CD14-positive monocyte (primary cell): ENCODE results near the gene UBE2J2. TPM values are rescaled to one million over a fixed set of nuclear protein-coding genes. Genes with fewer than 3 reads are reported as not detected.

ENCODE experiments used
- DNase-seq, 3 donors: peaks; one replicate each; pipeline ENCODE4 v3.0.0-alpha.2; 2011 to 2022
- H2AFZ ChIP-seq: 2 replicates; pipeline ENCODE4 v1.6.0; 2012; ENCODE audit warnings: mild to moderate bottlenecking, low read depth, low read length, inconsistent platforms; ENCODE audit not compliant: insufficient read depth, poor library complexity, severe bottlenecking
- H3K27ac ChIP-seq, 2 donors: 1 replicate in 1 of 2; 2 replicates in 1 of 2; pipeline ENCODE4 v1.5.1; 2012 to 2013; ENCODE audit warnings: low read length in 2 of 2, control low read depth in 1 of 2, inconsistent platforms in 1 of 2, low read depth in 1 of 2, mild to moderate bottlenecking in 1 of 2
- H3K27me3 ChIP-seq, 2 donors: one replicate each; pipeline versions ENCODE4 v1.6.0 to v1.6.1; 2011 to 2013; ENCODE audit warnings: low read length in 2 of 2; ENCODE audit not compliant: control insufficient read depth in 2 of 2, insufficient read depth in 2 of 2
- H3K36me3 ChIP-seq, 2 donors: replicated peaks in 1 of 2; 1 replicate in 1 of 2; 2 replicates in 1 of 2; pipeline versions ENCODE4 v1.5.1 to v1.6.1; 2012 to 2013; ENCODE audit warnings: low read length in 2 of 2, control low read depth in 1 of 2, inconsistent platforms in 1 of 2, mild to moderate bottlenecking in 1 of 2; ENCODE audit not compliant: insufficient read depth in 2 of 2, control insufficient read depth in 1 of 2
- H3K4me1 ChIP-seq, 2 donors: 1 replicate in 1 of 2; 2 replicates in 1 of 2; pipeline versions ENCODE4 v1.5.1 to v1.6.1; 2012 to 2013; ENCODE audit warnings: low read length in 2 of 2, control low read depth in 1 of 2, inconsistent platforms in 1 of 2, mild to moderate bottlenecking in 1 of 2, moderate library complexity in 1 of 2; ENCODE audit not compliant: insufficient read depth in 2 of 2, control insufficient read depth in 1 of 2
- H3K4me2 ChIP-seq: replicated peaks from 2 replicates; pipeline ENCODE3; 2012; ENCODE audit warnings: low read length, moderate library complexity, mild to moderate bottlenecking; ENCODE audit not compliant: poor library complexity, severe bottlenecking; ENCODE audit errors: extremely low read depth
- H3K4me3 ChIP-seq, 3 experiments: fragments of 200-600 bp in 1 of 3; sonication (generic) in 1 of 3; replicated peaks in 1 of 3; 1 replicate in 2 of 3; 2 replicates in 1 of 3; pipeline ENCODE4 v1.5.1; 2011 to 2013; ENCODE audit warnings: low read length in 3 of 3, mild to moderate bottlenecking in 3 of 3, control low read depth in 2 of 3, low read depth in 2 of 3, inconsistent platforms in 1 of 3, moderate library complexity in 1 of 3
- H3K79me2 ChIP-seq: 2 replicates; pipeline ENCODE4 v1.6.0; 2012; ENCODE audit warnings: mild to moderate bottlenecking, control low read depth, inconsistent platforms, low read length, moderate library complexity; ENCODE audit not compliant: insufficient read depth
- H3K9ac ChIP-seq: 2 replicates; pipeline ENCODE4 v1.6.0; 2017; ENCODE audit warnings: low read length, mild to moderate bottlenecking; ENCODE audit not compliant: insufficient read depth, poor library complexity, severe bottlenecking
- H3K9me3 ChIP-seq, 2 donors: replicated peaks in 1 of 2; 1 replicate in 1 of 2; 2 replicates in 1 of 2; pipeline versions ENCODE4 v1.5.1 to v1.6.1; 2012 to 2013; ENCODE audit warnings: low read length in 2 of 2, control low read depth in 1 of 2; ENCODE audit not compliant: control insufficient read depth in 1 of 2, insufficient read depth in 1 of 2
- H4K20me1 ChIP-seq: 2 replicates; pipeline ENCODE4 v1.6.0; 2012; ENCODE audit warnings: mild to moderate bottlenecking, low read length, control low read depth, moderate library complexity; ENCODE audit not compliant: insufficient read depth
- H3K27ac Mint-ChIP-seq, 7 donors: one replicate each; pipeline ENCODE4 v1.8.0; 2020; ENCODE audit warnings: mild to moderate bottlenecking in 7 of 7, mixed read lengths in 7 of 7, moderate library complexity in 6 of 7, inconsistent platforms in 2 of 7
- H3K27me3 Mint-ChIP-seq, 3 donors: one replicate each; pipeline ENCODE4 v1.8.0; 2021 to 2022; ENCODE audit warnings: low read depth in 3 of 3, mild to moderate bottlenecking in 3 of 3, mixed read lengths in 3 of 3, moderate library complexity in 3 of 3, inconsistent platforms in 1 of 3
- H3K36me3 Mint-ChIP-seq, 2 donors: one replicate each; pipeline ENCODE4 v1.8.0; 2020; ENCODE audit warnings: mixed read lengths in 2 of 2, inconsistent platforms in 1 of 2, mild to moderate bottlenecking in 1 of 2
- H3K4me1 Mint-ChIP-seq: one replicate; pipeline ENCODE4 v1.8.0; 2020; ENCODE audit warnings: mild to moderate bottlenecking, mixed read lengths
- H3K4me3 Mint-ChIP-seq, 2 donors: one replicate each; pipeline ENCODE4 v1.8.0; 2020; ENCODE audit warnings: mild to moderate bottlenecking in 2 of 2, mixed read lengths in 2 of 2, moderate library complexity in 1 of 2
- H3K9me3 Mint-ChIP-seq, 7 donors: one replicate each; pipeline ENCODE4 v1.8.0; 2020 to 2022; ENCODE audit warnings: mixed read lengths in 7 of 7, mild to moderate bottlenecking in 6 of 7, moderate library complexity in 6 of 7, inconsistent platforms in 2 of 7
- WGBS: methylation state at CpG from one replicate; pipeline ENCODE4 v1.1.5; 2013; ENCODE audit warnings: missing lambda C conversion rate; ENCODE audit not compliant: insufficient coverage; 5-methylcytosine and 5-hydroxymethylcytosine counted together
- intact Hi-C, 2 donors: fragments of 100-400 bp; cut with micrococcal nuclease; formaldehyde crosslinking; loops; one replicate each; pipeline versions ENCODE4 v1.15.0 to v1.15.1; 2023
- polyA plus RNA-seq, 3 donors: library from polyadenylated mRNA; depleted of rRNA in 1 of 3; unstranded in 2 of 3; stranded (reverse) in 1 of 3; fragments of 300-500 nt in 2 of 3; fragments of >200 nt in 1 of 3; fragmentation: Illumina TruSeq in 2 of 3; gene quantifications; 1 replicate in 2 of 3; 2 replicates in 1 of 3; pipeline ENCODE4 v1.2.3, GENCODE V29; 2012 to 2021
- TF ChIP-seq, protein P1 (sequence below): fragments of 200-600 bp; IDR thresholded peaks from one replicate; pipeline ENCODE4 v1.8.0; 2022; ENCODE audit warnings: antibody characterized with exemption, mild to moderate bottlenecking

The UBE2J2 gene
- polyA plus RNA-seq, 3 donors, result 36.5 to 83.2 (median 72.1) TPM

DNA sequence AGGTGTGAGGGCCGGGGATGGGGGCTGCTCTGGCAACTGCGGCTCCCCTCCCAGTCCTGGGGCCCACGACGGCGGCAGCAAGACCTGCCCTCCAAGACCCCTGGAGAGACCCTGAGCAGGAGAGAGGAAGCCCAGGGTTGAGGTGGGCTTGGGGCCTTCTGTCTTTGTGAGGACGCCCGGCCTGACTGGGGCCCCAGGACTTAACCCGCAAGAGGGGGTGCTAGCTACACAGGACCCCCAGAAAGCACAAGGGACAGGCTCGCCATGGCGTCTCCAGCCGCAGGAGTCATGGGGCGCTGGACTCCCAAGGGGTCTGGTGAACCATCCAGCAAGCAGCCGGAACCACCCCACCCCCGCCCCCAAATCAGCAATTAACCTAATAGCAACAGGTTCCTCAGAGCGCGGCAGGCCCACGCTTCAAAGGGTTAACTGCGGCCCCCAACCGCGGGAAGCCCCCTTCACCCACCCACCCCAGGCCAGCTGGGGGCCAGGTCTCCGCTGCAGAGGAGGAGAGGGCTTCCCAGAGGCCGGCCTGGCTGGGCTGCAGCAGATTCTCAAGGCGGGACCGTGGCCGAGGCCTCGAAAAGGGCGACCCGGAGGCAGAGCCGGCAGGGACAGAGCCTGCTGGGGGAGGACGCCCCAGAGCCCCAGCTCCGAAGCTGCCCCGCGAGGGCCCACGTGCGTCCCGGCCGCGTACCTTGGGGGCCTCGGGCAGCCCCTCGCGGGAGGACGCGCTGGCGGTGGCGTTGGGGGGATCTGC lies 27.7 kb downstream of the UBE2J2 start:
- Histone ChIP-seq H3K4me3 (no peak overlapping the region), H3K79me2 (no peaks in the 10 kb centered on the region), H2AFZ (no peak overlapping the region), H3K27ac (no peak overlapping the region), H4K20me1 (peaks cover 13% of the 10 kb centered on the region), H3K4me2 (no peak overlapping the region), H3K27me3 (peaks cover 0 to 23% of the 10 kb centered on the region in 2 donors), H3K9ac (no peak overlapping the region), H3K9me3 (no peaks in the 10 kb centered on the region), H3K4me1 (no peaks in the 10 kb centered on the region), H3K36me3 (no peaks in the 10 kb centered on the region)
- H3K36me3 Mint-ChIP-seq, result no peaks in the 10 kb centered on the region
- H3K9me3 Mint-ChIP-seq, result no peaks in the 10 kb centered on the region
- no peak for DNase-seq
- peak overlapping the region in 1 of 2 donors; percentile 69 for H3K4me3 Mint-ChIP-seq
- H3K27ac Mint-ChIP-seq, result no peak overlapping the region
- H3K27me3 Mint-ChIP-seq, result peaks cover 16 to 32% (median 17%) of the 10 kb centered on the region in 3 donors
- intact Hi-C loops, result no loop called here
- TF ChIP-seq, protein P1, sequence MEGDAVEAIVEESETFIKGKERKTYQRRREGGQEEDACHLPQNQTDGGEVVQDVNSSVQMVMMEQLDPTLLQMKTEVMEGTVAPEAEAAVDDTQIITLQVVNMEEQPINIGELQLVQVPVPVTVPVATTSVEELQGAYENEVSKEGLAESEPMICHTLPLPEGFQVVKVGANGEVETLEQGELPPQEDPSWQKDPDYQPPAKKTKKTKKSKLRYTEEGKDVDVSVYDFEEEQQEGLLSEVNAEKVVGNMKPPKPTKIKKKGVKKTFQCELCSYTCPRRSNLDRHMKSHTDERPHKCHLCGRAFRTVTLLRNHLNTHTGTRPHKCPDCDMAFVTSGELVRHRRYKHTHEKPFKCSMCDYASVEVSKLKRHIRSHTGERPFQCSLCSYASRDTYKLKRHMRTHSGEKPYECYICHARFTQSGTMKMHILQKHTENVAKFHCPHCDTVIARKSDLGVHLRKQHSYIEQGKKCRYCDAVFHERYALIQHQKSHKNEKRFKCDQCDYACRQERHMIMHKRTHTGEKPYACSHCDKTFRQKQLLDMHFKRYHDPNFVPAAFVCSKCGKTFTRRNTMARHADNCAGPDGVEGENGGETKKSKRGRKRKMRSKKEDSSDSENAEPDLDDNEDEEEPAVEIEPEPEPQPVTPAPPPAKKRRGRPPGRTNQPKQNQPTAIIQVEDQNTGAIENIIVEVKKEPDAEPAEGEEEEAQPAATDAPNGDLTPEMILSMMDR, result no peak
- WGBS, result 28% methylated on average over 33 of the region's 45 CpGs
- H3K4me1 Mint-ChIP-seq, result no peaks in the 10 kb centered on the region

DNA sequence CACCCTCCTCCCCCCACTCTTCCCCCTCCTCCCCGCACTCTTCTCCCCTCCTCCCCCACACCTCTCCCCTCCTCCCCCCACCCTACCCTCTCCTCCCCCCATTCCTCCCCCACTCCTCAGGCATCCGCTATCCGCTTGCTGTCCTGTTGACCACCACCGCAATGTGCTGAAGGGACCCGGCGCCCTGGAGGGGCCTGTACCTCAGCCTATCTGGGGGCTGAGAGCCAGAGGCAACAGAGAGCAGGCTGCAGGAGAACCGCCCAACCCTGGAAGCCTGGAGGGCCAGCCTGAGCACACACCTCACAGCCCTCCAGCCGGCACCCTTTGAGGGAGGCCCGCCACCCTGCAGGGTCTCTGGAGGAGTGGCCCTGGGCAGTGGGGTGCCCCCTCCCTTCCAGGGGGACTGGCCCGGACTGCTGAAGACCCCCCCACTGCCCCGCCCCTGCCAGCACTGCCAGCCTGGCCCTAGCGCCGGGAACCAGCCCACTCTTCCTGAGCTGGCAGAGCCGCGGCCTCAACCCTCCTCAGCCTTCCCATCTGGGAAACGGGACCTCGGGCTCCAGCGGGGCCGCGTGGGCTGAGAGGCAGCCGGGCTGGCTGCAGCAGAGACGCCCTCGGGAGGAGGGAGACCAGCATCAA lies 28.4 kb downstream of the UBE2J2 start:
- peaks cover 7% of the 10 kb centered on the region for H4K20me1 ChIP-seq
- H3K4me2 ChIP-seq, result no peak overlapping the region
- H3K4me1 ChIP-seq, result no peaks in the 10 kb centered on the region
- H3K79me2 ChIP-seq, result no peaks in the 10 kb centered on the region
- no peaks in the 10 kb centered on the region for H3K36me3 ChIP-seq
- no peak overlapping the region for H2AFZ ChIP-seq
- H3K4me1 Mint-ChIP-seq, result no peaks in the 10 kb centered on the region
- TF ChIP-seq, protein P1, result no peak
- H3K27me3 Mint-ChIP-seq, result peaks cover 16 to 34% (median 17%) of the 10 kb centered on the region in 3 donors
- peaks cover 0 to 23% of the 10 kb centered on the region in 2 donors for H3K27me3 ChIP-seq
- 82% methylated on average over 22 of the region's 23 CpGs for WGBS
- no peak overlapping the region for H3K4me3 ChIP-seq
- no peak overlapping the region for H3K4me3 Mint-ChIP-seq
- H3K9me3 ChIP-seq, result no peaks in the 10 kb centered on the region
- no peak overlapping the region for H3K9ac ChIP-seq
- intact Hi-C loops, result no loop called here
- no peak overlapping the region for H3K27ac ChIP-seq
- H3K9me3 Mint-ChIP-seq, result peaks cover 0 to 2% (median 0%) of the 10 kb centered on the region in 7 donors
- DNase-seq, result no peak
- no peak overlapping the region for H3K27ac Mint-ChIP-seq
- no peaks in the 10 kb centered on the region for H3K36me3 Mint-ChIP-seq
